Neural progenitor cell (in vitro differentiated cells): ENCODE results near the gene LMBRD1.

ENCODE experiments used
- EZH2 ChIP-seq: fragments of 200-600 bp; sonication (generic); IDR thresholded peaks from 2 replicates; pipeline ENCODE4 v1.6.1; 2017; ENCODE audit warnings: antibody characterized with exemption, mild to moderate bottlenecking, moderate library complexity
- EZH2phosphoT487 ChIP-seq: fragments of 200-600 bp; sonication (generic); IDR thresholded peaks from 2 replicates; pipeline ENCODE4 v1.6.1; 2017; ENCODE audit warnings: antibody characterized with exemption
- TF ChIP-seq, protein P1 (sequence below): fragments of 200-600 bp; sonication (generic); IDR thresholded peaks from 2 replicates; pipeline ENCODE4 v1.5.1; 2017; ENCODE audit warnings: antibody characterized with exemption, mild to moderate bottlenecking

- TF ChIP-seq, protein P1, sequence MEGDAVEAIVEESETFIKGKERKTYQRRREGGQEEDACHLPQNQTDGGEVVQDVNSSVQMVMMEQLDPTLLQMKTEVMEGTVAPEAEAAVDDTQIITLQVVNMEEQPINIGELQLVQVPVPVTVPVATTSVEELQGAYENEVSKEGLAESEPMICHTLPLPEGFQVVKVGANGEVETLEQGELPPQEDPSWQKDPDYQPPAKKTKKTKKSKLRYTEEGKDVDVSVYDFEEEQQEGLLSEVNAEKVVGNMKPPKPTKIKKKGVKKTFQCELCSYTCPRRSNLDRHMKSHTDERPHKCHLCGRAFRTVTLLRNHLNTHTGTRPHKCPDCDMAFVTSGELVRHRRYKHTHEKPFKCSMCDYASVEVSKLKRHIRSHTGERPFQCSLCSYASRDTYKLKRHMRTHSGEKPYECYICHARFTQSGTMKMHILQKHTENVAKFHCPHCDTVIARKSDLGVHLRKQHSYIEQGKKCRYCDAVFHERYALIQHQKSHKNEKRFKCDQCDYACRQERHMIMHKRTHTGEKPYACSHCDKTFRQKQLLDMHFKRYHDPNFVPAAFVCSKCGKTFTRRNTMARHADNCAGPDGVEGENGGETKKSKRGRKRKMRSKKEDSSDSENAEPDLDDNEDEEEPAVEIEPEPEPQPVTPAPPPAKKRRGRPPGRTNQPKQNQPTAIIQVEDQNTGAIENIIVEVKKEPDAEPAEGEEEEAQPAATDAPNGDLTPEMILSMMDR, result peak; percentile 96
- TF ChIP-seq EZH2, result no peak
- TF ChIP-seq EZH2phosphoT487, result no peak
Measured at GRCh38 chr6:69796642-69797390, at the start of gene LMBRD1.
